Breast epithelium (tissue), 3 donors: Measurements from ENCODE around the gene CWC25.

Experiments
- POLR2A ChIP-seq: fragments of 450-650 bp; IDR thresholded peaks from one replicate; pipeline ENCODE4 v1.6.1; 2016; ENCODE audit warnings: antibody characterized with exemption, mild to moderate bottlenecking, moderate library complexity
- POLR2AphosphoS5 ChIP-seq, 3 donors: sonication (generic); formaldehyde crosslinking; IDR thresholded peaks; one replicate each; pipeline ENCODE4 v1.6.1; 2017; ENCODE audit warnings: antibody characterized with exemption in 3 of 3

GRCh38 chr17:38868817-38869525 is 43.9 kb upstream of the CWC25 start:
- TF ChIP-seq POLR2A (no peak), POLR2AphosphoS5 (IDR thresholded peaks at IDR 0.05) (peak; percentile 47 to 86 (median 77))
